ENCODE measurements around the gene UCKL1. TPM values are rescaled to one million over a fixed set of nuclear protein-coding genes. Genes with fewer than 3 reads are reported as not detected.
A peak's percentile ranks its signal among the peaks of the same experiment; 100 is the strongest.

The UCKL1 gene
- total RNA-seq, 1 donor from 2014 or later, result 50.8 TPM

- no peak for ATAC-seq
- DNase-seq (ENCODE audit: low spot score), result no peak
Measured at GRCh38 chr20:63900413-63900812, 55.8 kb downstream of the UCKL1 start.

GRCh38 chr20:63898882-63899558, 57.2 kb downstream of the UCKL1 start:
- ATAC-seq (no peak), DNase-seq (ENCODE audit: low spot score) (no peak)
- intact Hi-C loops (cut with DNase I), result no loop called here

More at GRCh38 chr20:63900413-63900812, 55.8 kb downstream of the UCKL1 start:
- intact Hi-C loops (cut with DNase I), result no loop called here

GRCh38 chr20:63897978-63898561, 58.1 kb downstream of the UCKL1 start:
- no peak for DNase-seq (ENCODE audit: low spot score)
- ATAC-seq, result no peak
- intact Hi-C loops (cut with DNase I), result no loop called here

GRCh38 chr20:63896264-63897105, 59.7 kb downstream of the UCKL1 start:
- intact Hi-C loops (cut with DNase I), result no loop called here
- peak; percentile 8 for ATAC-seq
- no peak for DNase-seq (ENCODE audit: low spot score)

- intact Hi-C loops (cut with DNase I), result no loop called here
- ATAC-seq, result no peak
- DNase-seq (ENCODE audit: low spot score), result no peak
Measured at GRCh38 chr20:63895952-63896263, 60.3 kb downstream of the UCKL1 start.

GRCh38 chr20:63895202-63895951, 60.8 kb downstream of the UCKL1 start:
- DNase-seq (ENCODE audit: low spot score) (no peak), ATAC-seq (no peak)
- intact Hi-C loops (cut with DNase I), result no loop called here

- peak; percentile 96 for DNase-seq (ENCODE audit: low spot score)
- ATAC-seq, result peak; percentile 98
- intact Hi-C loops (cut with DNase I), result no loop called here
Measured at GRCh38 chr20:63894358-63895201, 61.6 kb downstream of the UCKL1 start, which contains the start of gene DNAJC5. Gene DNAJC5, plus strand, starts transcription at chr20:63895126. Its CDS starts 33,220 bp downstream, at chr20:63928346.

GRCh38 chr20:63893999-63894357, 62.2 kb downstream of the UCKL1 start:
- DNase-seq (ENCODE audit: low spot score) (no peak), ATAC-seq (no peak)
- intact Hi-C loops (cut with DNase I), result no loop called here

GRCh38 chr20:63892402-63892801, 63.8 kb downstream of the UCKL1 start:
- DNase-seq (ENCODE audit: low spot score), result no peak
- intact Hi-C loops (cut with DNase I), result no loop called here
- no peak for ATAC-seq

GRCh38 chr20:63891061-63892002, 64.9 kb downstream of the UCKL1 start:
- no peak for ATAC-seq
- DNase-seq (ENCODE audit: low spot score), result no peak
- intact Hi-C loops (cut with DNase I), result no loop called here

GRCh38 chr20:63890616-63891015, 65.6 kb downstream of the UCKL1 start:
- intact Hi-C loops (cut with DNase I), result no loop called here
- no peak for DNase-seq (ENCODE audit: low spot score)
- no peak for ATAC-seq

GRCh38 chr20:63890201-63890576, 66.0 kb downstream of the UCKL1 start:
- intact Hi-C loops (cut with DNase I), result no loop called here
- DNase-seq (ENCODE audit: low spot score), result no peak

More at GRCh38 chr20:63890201-63890576, 66.0 kb downstream of the UCKL1 start:
- no peak for ATAC-seq

Small RNA genes lying within 50 kb of the gene (microRNA-seq; reads per million reads assigned to microRNA genes)
- gene MIR1914, result not detected
- gene MIR647, result not detected
- gene MIR941-1, result not detected
- gene MIR941-2, result not detected
- not detected for gene MIR941-3
- gene MIR941-4, result not detected
- not detected for gene MIR941-5

Other genes with a start within 250 kb of the UCKL1 start
- gene ARFRP1, start 248.4 kb downstream of the UCKL1 start, total RNA-seq, result 49.1 TPM
- gene ZGPAT, start 248.4 kb downstream of the UCKL1 start, total RNA-seq, result 23.8 TPM
- gene LIME1, start 219.8 kb downstream of the UCKL1 start, total RNA-seq, result 8.1 TPM
- 73.0 TPM for gene SLC2A4RG, start 216.6 kb downstream of the UCKL1 start, total RNA-seq
- gene ZBTB46, start 125.2 kb downstream of the UCKL1 start, total RNA-seq, result 30.2 TPM
- gene ABHD16B, start 94.9 kb downstream of the UCKL1 start, total RNA-seq, result not detected
- 69.1 TPM for gene TPD52L2, start 91.1 kb downstream of the UCKL1 start, total RNA-seq
- 30.1 TPM for gene DNAJC5, start 61.3 kb downstream of the UCKL1 start, total RNA-seq
- gene ZNF512B, start 13.5 kb upstream of the UCKL1 start, total RNA-seq, result 13.6 TPM
- 2.9 TPM for gene SAMD10, start 23.2 kb upstream of the UCKL1 start, total RNA-seq
- gene PRPF6, start 24.7 kb upstream of the UCKL1 start, total RNA-seq, result 60.4 TPM
- 2.1 TPM for gene C20orf204, start 79.8 kb upstream of the UCKL1 start, total RNA-seq
- gene SOX18, start 93.2 kb upstream of the UCKL1 start, total RNA-seq, result 134 TPM
- 81.2 TPM for gene TCEA2, start 106.8 kb upstream of the UCKL1 start, total RNA-seq
- 10.8 TPM for gene RGS19, start 123.1 kb upstream of the UCKL1 start, total RNA-seq
- gene OPRL1, start 123.7 kb upstream of the UCKL1 start, total RNA-seq, result 1.0 TPM
- gene LKAAEAR1, start 128.0 kb upstream of the UCKL1 start, total RNA-seq, result not detected
- gene NPBWR2, start 151.1 kb upstream of the UCKL1 start, total RNA-seq, result not detected
- gene MYT1, start 208.0 kb upstream of the UCKL1 start, total RNA-seq, result not detected